Activated CD4-positive, alpha-beta T cell treated with anti-CD3 and anti-CD28 coated beads, Interleukin-2, Interleukin-4, amounts not matched to agents 100 ng/mL and 50 ng/mL, durations not matched to agents 16 hours and 8 hours (primary cell): ENCODE measurements around the gene CAMTA1.

Experiments
- DNase-seq: peaks from one replicate; pipeline ENCODE4 v3.0.0-alpha.2; 2020; ENCODE audit warnings: low spot score

CAMTA1 gene

DNA sequence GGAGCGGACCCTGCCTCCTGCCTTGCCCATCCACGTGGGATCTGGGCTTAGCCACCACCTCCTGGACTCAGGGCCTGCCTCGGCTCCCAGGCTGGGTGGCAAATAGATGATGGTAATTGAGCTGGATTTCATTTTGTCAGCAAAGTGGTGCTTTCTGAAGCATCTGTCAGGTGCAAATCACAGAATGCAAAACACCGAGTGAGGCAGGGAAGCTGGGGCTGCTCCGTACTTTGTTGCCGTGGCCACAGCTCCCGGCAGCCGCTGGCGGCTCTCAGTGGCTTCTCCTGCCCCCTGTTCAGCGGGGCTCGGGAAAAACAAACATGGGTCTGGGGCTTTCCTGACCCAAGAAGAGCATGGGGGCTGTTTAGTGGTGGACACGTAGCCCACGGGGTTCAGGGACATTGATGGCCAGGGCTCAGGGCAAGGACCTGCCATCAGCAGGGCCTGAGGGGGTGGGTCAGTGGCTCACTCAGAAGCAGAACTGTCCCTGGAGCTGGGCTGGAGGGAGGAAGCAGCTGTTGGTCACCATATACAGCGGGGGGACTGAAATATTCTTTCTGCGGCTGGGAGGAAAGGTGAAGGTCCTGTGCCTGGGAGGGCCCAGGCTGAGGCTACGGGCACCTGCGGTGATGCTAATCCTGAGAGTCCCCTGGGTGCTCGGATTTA, 855.8 kb downstream of the CAMTA1 start:
- DNase-seq, result no peak

DNA sequence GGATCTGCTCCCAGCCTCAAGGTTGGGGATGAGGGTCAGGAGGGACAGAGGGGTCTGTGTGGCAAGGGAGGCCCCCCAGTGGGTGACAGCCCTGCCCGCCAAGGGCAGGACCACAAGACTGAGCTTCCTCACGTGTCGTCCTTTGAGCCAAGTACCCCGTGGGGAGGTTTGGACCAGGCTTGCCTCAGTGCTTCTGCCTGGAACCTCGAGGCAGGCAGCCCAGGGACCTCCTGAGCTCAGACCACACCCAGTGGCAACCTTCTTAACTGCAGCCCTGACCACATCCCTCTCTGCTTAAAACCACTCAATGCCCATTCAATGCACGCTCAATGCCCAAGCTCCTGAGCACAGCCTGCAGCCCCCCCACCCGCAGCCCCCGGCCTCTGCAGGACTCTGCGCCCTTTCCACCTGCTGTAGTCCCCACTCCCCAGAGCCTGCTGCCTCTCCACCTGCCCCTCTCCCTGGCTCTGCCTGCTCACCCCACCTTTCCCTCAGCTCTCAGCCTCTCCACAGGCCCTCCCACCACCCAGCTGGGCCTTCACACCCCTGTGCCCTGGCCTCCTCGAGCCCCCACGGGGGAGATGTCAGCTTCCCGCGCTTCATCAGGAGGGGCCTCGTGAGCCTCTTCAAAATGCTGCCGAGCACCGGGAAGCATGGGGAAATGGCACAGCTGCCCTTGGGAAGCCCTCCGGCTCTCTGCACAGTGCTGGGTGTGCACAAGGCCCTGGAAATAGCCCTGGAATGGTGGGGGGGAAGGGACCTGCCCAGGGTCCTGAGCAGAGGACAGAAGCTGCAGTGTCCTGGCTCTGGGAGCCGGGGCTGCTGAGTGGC, 856.5 kb downstream of the CAMTA1 start:
- DNase-seq, result no peak

DNA sequence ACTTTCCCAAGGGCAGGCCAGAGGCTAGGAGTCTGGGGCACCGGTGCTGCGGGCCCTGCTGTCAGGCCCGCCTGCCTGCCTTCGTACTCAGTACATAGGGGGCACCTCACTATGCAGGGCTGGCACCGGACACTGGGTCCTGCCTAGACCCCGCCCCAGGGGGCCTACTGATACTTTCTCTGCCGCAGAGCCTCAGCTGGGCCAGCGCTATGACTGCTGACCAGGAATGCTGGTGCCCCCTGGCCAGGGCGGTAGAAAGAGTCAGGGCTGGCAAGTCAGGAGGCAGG, 857.1 kb downstream of the CAMTA1 start:
- DNase-seq, result no peak

DNA sequence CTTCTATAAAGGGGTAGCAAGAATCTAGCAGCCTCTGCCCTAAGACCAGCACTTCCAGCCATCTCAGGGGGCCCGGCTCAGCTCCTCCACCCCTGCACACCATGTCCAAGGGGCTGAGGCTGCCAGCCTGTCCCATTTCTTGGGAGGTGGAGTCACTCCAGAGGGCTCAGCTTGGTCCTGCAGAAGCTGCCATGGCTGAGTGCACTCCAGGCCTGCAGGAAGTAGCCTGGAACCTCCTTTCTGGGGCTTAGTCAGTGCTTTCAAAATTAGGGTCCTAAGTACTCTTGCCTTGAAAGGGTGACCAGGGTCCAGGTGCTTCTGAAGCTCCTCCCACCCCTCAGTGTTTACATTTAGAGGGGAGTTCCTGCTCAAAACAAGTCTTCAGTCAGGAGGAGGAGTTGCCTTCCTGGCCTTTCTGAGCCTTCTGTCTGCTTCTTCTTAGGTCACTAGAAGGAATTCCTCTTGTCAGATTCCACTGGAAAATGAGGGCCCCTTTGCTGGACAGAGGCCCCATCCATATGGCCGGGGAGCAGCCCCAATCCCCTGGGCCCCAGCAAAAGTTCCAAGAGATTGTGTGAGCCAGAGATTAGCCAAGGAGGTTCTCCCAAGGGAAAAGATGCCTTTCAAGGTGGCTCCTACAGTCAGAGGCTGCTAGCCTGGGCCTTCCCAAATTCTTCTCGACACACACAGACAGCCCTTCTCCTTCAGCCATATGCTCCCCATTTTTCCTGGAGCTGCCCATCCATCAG, 857.7 kb downstream of the CAMTA1 start:
- no peak for DNase-seq

DNA sequence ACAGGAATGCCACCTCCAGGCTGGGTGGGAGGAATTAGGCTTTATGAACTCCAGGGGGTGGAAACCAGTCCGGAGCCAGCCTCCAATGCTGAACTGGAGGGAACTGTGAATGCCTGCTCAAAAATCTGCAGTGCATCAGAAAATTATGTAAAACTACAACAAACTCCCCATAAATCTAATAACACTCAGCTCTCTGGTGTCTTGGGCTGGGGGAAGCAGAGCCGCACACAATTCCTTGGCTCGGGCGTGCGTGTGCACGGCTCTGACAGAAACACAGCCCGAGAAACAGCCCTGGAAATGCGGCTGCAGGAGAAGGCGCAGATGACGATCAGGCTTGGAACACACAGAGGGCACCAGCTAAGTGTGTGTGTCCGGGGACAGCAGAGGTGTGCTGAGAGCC, 858.3 kb downstream of the CAMTA1 start:
- no peak for DNase-seq

DNA sequence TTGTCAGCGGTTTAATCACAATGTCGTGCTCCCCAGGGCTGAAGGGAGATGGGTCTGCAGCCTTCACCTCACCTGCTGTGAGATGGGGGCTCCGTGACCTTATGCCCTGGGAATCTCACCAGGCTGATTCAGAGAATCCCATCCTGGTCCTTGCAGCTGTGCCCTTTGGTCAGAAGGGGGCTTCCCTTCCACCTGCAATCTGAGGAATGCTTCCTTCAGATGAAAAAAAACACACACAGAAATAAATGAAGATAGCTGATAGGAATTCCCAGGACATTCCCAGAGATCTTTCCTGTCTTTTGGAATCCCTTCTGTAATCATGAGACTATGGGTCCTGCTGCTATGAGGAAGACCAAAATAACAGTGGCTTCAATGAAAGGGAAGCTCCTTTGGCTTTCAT, 858.8 kb downstream of the CAMTA1 start:
- no peak for DNase-seq

DNA sequence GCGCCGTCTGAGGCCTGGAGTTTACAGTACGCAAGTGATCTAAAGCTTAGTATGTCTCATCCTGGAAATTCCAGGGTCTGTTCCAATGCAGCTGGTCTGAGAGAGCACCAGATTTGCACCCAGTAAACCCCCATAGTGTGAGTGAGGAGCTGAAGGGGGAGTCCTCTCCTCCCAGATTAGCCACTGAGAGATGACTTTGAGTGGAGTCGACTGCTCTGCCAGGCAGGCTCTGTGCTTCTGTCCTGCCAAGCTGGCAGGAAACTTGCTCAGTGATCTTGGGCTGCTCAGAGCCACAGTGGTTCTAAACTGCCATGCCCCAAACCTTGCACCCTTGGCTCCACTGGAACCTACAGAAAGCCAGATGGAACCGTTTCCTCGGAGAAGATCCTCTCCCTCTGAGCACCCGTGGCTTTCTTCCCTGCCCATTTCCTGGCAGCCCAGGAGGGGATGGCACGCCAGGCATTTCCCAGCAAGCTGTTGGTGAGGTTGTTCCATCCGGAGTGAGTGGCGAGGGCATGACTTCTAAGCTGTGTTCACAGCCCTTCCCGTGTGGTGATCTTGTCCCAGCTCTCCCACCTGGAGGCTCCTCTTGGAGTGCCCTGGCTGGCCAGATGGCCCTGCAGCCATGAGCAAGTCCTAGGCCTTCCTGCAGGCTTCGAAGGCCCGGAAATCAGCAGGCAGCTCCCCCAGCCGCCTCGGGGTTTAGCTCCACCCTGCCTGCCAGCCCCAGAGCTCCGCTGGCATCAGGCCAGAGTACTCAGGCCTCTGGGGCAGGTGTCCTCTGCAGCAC, 859.9 kb downstream of the CAMTA1 start:
- DNase-seq, result no peak

DNA sequence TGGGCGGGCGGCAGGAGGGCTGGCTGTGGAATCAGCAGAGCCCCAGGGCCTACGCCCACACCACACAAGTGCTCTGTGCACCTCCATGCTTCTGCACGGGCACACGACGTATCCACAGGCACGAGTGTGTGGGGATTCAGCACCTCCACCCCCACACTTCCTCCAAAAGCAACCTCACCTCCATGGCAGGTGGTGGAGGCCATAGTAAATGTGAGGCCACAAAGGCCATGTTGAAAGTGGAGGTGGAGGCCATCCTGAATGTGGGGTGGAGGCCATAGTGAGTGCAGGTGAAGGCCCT, 860.4 kb downstream of the CAMTA1 start:
- DNase-seq, result no peak

DNA sequence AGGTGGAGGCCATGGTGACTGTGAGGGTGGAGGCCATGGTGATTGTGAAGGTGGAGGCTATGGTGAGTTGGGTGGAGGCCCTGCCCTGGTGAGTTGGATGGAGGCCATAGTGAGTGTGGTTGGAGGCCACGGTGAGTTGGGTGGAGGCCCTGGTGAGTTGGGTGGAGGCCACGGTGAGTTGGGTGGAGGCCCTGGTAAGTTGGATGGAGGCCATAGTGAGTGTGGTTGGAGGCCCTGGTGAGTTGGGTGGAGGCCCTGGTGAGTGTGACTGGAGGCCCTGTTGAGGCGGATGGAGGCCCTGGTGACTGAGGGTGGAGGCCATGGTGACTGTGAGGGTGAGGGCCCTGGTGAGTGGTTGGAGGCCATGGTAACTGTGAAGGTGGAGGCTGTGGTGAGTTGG, 860.9 kb downstream of the CAMTA1 start:
- no peak for DNase-seq

DNA sequence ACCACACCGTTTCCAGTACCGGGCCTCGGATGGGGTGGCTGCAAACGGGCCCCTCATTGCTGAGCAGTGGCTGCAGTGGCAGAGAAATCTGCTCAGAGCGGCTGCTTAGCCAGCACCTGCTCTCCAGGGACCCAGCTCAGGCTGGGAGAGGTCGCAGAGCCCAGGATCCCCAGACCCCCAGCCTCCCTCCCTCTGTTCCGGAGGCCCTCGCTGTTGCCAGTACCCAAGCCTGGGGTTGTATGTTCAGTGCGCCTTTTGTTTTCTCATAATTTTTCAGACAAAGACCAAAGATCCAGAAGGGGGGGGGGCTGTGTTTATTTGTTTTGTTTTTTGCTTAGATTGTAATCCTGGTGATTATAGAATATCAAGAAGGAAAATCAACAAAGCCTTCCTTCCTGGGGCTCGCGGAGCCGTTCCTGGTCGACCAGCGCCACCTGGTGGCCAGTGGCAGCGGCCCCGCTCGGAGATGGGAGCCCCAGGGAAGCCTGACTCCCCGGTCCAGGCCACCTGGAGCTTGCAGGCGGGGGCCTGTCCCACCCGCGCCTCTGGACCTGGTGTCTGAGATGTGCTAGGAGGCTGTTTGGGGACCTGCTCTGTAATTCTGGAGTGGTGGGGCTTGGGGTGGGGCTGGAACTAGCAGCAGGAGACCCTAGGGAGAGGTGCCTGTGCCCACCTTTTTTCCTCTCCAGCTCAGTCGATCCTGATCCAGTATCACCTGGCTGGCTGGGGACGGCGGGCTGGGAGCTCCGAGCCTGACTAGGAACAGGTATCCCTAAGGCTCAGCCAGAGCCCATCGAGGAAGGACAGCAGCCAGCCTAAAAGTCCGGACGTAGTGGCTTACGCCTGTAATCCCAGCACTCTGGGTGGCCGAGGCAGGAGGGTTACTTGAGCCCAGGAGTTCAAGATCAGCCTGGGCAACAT, 862.0 kb downstream of the CAMTA1 start:
- DNase-seq, result peak; percentile 65

DNA sequence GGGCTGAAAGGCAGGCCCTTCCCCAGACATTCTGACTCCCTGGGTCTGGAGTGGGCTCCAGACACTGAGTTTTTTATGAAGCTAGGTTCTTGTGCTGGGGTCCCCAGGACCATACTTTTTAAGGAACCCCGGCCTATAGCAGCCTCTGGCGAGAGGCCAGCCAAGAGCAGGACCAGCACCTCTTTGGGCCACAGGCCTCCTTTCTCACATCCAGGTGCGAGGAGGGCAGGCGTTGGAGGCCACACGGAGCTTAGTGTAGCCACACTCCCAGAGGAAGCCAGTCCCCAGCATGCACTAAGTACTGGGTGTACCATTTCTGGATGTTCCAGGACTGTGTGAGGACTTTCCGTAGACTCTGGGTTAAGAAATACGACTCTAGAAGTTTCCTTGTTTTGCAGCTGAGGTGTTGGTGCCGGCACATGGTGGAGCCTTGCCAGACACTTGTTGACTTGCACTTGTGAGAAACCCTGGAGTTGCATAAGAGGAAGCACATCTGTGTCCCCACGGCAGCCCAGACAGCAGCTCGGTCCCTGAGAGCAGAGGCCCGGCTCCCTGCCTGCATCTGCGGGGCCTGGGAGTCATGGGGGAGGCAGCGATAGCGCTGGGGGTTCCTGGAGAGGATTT, 863.6 kb downstream of the CAMTA1 start:
- DNase-seq, result no peak

DNA sequence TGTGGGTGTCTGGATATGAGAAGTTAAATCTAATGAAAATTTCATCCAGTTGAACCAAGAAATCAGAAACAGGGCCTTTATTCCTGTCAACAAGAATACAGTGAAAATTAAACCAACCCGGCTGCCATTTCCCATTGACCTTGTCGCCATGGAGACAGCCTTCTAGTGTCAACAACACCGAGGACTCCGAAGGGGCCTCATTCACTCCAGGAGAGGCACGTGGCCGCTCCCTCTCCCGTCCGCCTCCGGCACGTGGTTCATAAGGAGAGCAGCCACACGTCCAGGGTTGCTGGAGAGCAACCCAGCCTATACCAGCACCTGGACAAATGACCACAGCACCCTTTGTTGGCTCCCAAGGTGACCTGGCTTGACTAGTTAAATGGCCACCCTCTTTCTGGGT, 865.5 kb downstream of the CAMTA1 start:
- no peak for DNase-seq

DNA sequence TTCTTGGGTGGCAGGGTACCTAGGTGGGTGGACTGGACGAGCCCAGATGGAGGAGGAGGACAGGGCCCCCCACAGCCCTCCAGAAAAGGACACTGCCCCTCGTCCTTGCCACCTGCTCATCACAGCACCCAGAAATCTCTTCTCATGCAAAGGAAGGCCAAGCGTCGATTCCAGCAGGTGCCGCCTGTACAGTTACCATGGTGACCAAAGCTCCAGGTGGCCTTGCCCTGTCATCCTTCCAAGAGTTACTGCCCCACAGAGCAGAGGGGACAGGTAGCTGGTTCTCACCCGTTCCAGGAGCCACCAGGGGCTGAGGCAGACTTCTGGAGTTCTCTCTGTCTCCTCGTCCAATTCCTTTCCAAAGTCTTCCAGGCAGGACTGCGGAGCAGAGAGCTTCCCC, 865.9 kb downstream of the CAMTA1 start:
- no peak for DNase-seq

DNA sequence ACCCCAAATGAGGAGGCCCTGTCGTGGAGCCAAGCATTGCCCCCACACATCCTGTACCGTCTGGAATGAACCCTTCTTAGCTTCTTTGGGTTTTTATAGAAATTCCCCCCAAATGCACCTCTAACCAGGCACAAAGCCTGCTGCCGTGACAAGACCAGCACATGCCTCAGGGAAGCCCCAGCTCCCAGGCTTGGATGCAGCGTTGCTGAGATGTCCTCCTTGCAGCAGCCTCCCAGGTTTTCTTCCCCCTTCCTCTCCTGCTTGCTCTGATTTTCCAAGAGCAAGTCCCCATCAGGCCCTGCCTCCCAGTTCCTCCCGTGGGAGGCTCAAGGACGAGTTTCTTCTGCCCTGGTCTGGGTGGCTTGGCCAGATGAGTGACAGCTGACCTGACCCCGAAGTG, 866.8 kb downstream of the CAMTA1 start:
- DNase-seq, result no peak

DNA sequence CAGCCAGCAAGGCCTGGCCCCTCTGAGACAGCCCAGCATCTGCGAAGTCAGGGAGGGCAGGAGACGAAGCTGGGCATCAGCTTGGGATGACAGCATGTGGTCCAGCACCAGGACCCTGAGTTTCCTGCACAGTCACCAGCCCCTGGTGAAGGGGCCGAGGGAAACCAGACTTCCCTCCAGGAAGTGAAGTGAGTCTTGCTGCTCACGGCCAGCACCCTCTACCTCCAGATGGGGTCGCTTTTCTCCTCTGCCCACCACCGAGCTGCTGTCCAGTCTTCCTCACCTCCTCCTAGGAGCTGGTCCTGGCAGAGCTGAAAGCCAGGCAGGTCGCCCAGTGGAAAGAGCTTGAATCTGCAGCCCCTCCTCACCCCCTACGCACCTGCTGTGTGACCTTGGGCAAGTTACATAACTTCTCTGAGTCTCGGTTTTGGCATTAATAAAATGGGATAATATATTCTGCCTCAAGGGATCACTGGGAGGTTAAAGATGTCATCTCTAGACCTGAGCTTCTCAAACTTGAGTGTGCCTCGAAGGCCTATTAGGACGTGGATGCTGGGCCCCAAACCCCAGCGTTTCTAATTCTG, 867.4 kb downstream of the CAMTA1 start:
- no peak for DNase-seq

DNA sequence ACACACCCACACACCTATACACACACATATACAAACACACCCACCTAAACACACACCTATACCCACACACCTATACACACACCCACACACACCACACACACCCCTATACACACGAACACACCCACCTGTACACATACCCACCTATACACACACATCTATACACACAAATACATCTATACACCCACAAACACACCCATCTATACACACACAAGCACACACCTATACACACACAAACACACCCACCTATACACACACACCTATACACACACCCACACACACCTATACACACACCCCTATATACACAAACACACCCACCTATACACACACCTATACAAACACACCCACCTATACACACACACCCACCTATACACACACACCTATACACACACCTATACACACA, 869.5 kb downstream of the CAMTA1 start:
- no peak for DNase-seq

DNA sequence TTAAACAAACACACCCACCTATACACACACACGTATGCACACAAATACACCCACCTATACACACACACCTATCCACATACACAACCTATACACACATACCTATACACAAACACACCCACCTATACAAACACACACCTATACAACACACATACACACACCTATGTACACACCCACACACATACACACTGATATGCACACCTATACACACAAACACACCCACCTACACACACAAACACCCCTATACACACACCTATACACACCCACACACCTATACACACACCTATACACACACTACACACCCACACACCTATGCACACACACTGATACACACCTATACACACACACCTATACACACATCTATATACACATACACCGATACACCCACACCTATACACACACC, 870.1 kb downstream of the CAMTA1 start:
- DNase-seq, result no peak

DNA sequence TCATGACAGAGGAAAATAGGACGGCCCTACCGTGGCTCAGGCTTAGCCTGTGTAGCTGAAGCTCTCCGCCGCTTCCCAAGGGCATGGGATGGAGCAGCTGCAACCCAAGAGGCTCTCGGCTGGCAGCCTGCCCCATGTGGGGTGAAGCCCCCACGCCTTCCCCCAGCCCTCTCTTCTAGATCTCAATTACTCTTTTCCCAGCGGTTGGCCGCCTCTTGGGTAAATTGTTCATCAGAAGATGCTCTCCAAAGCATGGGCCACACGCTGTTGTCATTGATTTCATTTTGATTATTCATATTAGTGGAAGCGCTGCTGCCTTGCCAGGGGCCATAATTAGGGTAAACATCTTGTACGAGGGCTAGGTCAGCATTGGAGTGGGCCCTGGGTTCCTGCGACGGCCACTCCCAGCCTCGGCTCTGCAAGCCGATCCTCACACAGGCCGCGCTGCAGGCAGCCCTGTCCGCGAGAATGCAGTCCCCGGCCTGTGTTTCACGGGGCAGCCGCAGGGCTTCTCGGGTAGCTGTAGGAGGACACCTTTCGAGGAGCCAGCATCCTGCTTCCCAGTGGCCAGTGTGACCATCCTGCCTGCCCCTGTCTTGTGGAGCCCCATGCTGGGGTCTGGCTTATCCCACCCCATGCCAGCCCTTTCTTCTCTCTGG, 871.4 kb downstream of the CAMTA1 start:
- DNase-seq, result no peak

DNA sequence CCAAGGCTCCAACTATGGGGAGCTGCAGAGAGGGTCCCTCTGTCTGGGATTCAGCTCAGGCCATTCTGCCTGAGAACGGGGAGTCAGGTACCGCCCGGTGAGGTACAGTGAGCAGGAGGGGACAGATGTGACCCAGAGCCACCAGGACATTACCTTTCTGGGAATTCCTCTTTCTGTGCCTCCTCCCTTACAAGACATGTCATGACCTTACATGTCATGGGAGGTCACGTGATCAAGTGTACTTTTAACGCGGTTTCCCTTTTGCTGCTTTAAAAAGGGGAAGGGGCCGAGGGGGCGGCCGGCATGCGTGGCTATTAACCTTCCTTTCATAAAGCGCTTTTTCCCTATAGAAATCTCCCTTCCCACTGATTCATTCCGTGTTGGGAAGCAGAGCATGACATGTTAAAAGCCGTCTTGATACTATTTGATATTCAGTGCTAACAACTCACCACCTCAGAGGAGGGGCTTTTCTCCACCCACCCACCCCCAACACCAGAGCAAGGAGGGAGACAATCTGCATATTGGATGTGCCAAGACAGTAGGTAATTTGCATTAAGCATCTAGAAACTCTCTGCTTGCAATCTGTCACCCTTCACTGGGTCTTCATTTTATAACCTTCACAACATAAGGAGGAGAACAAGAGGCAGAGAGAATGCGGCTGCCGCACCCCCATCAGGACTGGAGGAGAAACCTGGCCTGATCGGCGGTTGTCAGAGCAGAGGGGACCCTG, 872.2 kb downstream of the CAMTA1 start:
- DNase-seq, result no peak

DNA sequence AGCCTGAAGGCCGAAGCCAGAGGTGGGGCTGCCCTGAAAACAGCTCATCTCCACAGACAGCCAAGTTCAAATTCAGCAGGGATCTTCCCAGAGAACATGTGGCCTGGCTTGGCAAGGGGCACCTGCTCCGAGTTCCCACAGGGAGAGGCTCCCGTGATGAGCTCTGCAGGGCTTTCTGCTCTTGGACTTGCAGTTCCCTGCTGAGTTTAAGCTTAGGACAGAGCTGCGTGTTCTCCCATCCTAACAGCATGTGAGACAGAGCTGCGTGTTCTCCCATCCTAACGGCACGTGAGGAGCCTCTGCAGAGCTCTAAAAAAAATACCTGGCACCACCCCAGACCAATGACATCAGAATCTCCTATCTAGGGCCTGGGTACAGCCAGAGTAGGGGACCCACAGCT, 872.8 kb downstream of the CAMTA1 start:
- no peak for DNase-seq
